GM18502 (cell line): ENCODE data around the gene DAZAP1.
"Not testable (repeated sequence)": the region's sequence is repeated elsewhere in the genome, so short reads cannot be mapped to it uniquely, and the experiment has no call there.

Source experiments
- ATAC-seq: cut with Tn5 transposase; IDR thresholded peaks from one replicate; pipeline ENCODE4 v1.9.1; 2021; ENCODE audit warnings: mild to moderate bottlenecking; ENCODE audit not compliant: unreplicated experiment, poor library complexity

DAZAP1 gene

DNA sequence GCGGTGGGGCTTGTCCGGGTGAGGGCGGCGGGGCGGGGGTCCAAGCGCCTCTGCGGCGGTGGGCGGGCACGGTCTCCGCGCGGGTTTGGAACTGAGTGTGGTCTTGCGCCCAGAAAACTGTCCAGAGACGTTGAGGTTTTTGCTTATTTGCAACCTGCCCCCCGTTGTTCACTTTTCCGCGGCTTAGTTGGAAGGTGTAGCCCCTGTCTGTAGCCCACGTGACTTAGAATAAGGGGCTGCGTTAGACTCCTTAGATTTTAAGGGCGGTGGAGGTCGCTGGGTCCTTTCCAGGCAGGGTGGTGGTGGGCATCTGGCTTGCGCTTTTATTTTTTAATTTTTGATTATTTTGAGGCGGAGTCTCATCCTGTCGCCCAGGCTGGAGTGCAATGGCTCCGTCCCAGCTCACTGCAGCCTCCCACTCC is 31.6 kb downstream of the DAZAP1 start:
- no peak for ATAC-seq

DNA sequence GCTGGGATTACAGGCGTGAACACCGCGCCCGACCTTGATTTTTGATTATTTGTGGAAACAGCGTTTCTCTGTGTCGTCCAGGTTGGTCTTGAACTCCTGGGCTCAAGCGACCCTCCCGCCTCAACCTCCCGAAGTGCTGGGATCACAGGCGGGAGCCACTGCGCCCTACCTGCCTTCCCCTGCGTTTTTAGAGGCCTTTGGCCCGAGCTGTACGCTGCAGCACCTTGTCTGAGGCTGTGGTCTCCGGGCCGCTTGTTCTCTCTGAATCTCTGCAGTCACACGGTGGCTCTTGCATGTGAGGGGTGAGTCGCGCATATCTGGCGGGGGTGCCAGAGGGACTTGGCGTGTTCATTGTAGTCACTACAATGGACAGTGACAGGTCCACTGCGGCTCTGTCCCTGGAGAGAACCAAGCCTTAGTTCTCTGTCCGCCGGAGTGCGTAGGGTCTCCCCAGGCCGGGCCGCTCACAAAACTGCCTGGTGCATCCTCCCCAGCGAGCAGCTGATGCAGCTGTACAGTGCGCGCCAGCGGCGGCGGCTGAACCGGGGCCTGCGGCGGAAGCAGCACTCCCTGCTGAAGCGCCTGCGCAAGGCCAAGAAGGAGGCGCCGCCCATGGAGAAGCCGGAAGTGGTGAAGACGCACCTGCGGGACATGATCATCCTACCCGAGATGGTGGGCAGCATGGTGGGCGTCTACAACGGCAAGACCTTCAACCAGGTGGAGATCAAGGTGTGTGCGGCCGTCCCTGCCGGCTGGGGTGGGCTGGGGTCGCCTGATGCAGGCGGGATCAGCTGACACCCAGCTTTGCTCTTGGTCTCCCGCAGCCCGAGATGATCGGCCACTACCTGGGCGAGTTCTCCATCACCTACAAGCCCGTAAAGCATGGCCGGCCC is 32.4 kb downstream of the DAZAP1 start:
- not testable (repeated sequence) for ATAC-seq

DNA sequence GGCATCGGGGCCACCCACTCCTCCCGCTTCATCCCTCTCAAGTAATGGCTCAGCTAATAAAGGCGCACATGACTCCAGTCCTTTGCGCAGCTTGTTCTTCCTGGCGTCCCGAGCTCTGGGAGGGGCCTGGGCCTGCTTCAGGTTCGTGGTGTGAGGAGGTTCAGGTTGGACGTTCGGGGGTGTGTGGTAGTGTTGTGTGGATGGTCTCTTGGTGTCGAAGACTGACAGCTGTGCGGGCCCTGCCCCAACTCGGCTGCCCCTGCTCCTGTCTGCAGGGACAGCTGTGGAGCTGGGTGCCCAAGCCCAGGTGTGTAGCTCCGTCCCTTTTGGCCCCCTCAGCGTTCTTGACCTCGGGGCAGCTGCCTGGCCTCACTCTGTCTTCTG is 33.0 kb downstream of the DAZAP1 start:
- ATAC-seq: no peak

DNA sequence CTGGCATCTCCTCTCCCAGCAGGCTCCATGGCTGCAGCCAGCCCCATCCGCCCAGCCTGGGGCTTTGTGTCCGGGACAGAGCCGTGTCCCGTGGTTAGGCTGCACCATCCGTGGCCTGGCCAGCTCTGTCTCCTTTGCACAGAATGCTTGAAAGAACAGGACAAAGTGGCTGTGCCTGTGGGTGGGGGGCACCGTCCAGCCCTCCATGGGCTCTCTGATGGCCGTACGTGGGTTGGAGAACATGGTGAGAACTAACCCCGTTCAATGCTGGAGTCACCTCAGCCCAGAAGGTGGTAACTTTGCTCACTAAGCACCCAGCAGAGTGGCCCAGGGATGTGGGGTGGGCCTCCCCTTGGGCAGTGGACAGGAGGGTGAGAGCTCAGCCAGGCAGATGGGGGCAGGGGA is 33.6 kb downstream of the DAZAP1 start:
- no peak for ATAC-seq

DNA sequence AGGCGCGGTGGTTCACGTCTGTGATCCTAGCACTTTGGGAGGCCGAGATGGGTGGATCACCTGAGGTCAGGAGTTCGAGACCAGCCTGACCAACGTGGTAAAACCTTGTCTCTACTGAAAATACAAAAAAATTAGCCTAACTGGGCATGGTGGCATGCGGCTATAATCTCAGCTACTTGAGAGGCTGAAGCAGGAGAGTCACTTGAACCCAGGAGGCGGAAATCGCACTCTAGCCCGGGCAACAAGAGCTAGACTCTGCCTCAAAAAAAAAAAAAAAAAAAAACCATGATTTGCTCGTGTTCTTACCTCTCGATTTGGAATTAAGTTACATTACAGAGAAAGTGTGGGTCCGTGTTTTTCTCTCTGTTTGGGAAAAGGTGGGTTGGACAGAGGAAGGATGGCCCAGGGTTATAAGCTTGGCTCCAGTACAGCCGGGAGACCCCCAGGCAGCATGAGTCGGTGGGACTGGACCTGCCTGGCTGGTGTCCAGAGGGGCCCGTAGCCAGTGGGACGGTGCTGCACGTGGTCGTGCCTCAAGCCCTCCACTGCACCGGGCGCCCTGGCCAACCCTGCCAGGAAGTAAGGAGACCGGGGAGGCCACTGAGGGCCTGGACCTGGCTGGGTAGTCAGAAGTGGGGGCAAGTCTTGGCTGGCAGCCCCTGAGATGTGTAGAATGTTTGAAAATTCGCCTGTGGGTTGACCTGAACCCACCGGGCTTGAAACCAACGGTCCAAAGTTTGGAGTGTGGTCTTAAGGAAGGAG is 34.5 kb downstream of the DAZAP1 start:
- ATAC-seq: no peak

DNA sequence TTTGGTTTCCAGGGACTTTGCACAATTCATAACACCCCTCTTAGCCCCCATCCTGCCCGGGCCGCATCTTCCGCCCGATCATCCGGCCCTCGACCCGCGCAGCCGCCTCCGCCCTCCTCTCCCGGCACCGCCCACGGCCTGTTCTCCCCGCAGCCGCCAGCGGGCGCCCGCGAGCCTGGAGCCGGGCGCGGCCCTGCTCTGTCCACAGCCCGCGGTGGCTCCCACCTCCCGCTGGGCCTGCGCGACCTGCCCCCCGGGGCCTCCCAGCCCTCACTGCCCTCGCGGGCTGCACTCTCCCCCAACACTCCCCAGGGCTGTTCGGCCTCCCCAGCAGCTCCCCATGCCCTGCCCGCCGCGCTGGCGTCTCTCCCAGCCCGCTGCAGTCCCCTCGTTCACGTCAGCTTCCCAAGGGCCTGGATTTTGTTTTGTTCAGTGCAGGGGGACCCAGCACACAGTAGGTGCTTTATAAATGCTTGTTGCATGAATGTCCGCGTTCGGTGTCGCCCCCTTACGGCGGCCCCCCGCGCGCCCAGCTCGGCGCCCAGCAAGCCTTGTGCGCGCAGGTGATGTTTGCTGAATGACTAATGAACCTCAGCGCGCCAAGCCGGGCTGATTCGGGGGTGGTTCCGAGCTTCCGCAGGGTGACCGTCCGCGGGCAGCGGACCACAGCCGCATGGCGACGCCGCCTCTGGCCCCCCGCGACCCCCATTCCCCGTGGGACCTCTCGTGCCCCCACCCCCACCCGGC is 38.0 kb downstream of the DAZAP1 start:
- no peak for ATAC-seq

DNA sequence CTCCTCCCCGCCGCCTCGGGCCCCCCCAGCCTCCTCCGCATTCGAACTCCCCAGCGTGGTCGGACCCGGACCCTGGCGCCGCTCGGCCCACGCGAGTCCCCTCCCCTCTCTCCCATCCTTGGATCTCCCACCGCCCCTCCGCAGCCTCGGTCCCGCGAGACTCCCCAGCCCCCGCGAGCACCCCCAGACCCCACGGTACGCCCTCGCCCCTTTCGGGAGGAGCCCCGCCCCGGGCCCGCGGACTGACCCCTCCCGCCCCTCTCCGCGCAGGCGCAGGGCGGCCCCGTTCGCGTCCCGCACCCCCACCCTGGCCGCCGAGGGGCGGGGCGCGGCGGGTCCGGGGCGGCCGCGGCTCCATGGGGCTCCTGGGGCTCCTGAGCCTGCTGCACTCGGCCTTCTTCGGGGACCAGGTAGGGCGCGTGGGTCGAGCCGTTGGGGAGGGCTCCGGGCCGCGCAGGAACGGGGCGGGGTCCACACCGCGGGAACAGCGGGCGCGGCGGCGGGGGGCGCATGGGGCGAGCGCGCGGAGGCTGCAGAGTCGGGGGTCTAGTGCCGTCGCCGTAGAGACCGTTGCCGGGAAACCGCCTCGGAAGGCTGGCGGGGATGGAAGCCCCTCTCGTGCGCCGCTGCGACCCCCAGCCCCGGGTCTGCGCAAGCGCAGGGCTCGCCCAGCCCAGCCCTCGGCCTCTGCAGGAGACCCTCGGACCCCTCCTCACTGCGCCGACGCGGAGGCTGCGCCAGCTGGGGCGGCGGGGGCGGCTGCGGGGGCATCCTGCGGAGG is 38.7 kb downstream of the DAZAP1 start:
- ATAC-seq: no peak

DNA sequence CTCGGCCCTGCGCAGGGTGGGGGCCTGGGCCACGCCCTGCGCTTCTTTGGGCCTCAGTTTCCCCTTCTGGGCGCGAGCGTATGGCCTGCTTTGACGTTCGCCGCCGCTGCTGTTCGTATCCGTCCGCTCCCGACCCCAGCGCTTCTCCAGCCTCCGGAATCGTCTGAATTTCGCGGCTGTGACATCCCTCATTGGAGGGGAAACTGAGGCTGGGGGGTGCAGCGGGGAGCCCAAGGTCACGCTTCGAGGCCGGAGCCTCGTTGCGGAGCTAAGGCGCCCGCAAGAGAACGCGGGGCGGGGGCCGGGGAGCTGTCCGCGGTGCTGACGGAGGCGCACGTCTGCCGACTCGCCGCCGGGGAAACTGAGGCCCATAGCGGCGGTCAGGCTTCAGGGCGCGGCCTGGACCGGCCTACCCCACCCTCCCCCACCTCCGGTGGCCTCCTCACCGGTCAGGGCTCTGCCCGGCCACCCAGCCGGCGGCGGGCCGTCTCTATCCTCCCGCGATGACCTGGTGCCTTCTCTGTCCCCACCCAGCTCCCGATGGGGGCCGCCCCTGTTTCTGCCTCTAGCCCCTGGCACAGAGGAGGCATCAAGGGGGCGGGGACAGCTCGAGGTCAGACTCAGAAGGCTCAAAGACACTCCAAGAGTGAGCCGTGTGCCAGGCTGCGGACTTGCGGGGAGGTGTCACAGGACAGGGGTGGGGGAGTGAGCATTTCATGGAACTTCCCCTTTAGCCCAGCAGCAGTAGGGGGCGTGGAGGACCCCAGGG is 39.5 kb downstream of the DAZAP1 start:
- ATAC-seq: no peak

DNA sequence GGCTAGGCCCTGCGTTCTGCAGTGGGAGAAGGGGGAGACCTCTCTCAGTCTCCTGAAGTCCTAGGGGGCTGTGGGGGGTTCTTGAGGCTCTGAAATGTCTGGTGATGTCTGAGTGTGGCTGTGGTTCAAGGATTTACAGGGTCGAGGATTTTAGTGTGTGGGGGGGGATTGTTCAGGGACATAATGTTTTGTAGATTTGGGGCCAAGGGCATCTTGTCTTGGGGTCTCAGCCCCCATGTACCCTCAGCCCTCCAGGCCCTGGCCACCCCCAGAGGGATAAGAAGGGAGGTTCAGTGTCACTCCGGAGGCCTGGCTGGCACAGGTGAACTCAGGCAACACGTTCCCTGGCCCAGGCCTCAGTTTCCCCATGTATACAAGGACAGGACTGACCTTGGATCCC is 40.1 kb downstream of the DAZAP1 start:
- ATAC-seq: no peak

DNA sequence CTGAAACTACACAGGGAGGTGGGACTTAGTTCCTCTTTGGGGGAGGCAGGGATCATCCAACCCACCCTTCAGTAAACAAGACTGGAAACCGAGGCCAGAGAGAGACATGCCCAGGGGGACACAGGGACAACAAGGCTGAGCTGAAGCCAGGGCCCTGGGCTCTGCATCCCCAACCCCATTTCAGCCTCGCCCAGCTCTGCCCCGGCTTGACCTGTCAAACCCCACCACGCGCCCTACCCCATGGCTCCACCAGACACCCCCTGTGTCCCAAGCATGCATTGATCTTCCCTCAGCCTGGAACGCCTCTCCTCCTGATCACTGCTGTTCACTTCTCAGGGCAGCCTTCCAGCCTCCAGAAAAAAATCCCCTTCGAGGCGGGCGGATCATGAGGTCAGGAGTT is 40.6 kb downstream of the DAZAP1 start:
- ATAC-seq: no peak

DNA sequence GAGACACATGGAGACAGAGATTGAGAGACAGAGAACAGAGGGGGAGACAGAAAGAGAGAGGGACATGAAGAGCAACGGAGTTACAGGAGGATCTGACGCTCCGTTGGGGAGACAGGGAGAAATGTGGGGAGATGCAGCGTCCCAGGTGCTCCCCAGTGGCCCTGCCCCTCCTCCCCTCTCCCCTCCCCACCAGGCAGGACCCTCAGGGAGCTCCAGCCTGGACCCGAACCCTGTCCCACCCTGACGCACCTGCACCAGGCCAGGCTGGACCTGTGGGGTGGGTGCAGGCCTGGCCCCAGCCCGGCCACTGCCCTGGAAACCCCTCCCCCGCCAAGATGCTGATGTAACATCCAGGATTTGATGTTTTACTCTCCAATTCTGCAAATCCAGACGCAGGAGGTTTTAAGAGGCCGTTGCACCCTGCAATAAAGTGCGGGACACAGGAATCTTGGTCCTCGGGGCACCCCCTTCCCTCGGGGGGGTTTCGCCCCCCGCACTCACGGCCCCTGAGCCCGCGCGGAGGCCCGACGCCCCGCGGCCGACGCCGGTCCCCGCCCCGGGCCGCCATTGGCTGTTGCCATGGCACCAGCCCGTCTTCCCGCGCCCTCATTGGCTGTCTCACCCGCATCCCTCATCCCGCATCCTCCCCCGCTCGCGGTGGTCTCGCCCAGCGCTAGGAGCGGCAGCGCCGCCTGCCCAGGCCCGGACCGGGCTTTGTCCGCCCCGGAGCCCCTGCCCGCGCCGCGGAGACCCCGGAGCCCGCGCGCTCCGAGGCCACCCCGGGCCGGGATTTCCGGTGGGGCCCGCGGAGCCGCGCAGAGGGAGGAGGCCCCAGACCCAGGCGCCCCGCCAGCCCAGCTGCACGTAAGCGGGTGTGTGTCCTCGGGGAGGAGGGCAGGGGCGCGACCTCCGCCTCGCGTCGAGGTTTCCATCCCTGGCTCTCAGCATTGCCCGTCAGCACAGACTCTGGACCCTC is 42.4 kb downstream of the DAZAP1 start, which contains the start of gene APC2:
Gene APC2, plus strand, starts transcription at position 655 of the 976 bp plus-strand sequence. CDS start 2,881 bp downstream, outside the sequence.
- ATAC-seq: no peak

DNA sequence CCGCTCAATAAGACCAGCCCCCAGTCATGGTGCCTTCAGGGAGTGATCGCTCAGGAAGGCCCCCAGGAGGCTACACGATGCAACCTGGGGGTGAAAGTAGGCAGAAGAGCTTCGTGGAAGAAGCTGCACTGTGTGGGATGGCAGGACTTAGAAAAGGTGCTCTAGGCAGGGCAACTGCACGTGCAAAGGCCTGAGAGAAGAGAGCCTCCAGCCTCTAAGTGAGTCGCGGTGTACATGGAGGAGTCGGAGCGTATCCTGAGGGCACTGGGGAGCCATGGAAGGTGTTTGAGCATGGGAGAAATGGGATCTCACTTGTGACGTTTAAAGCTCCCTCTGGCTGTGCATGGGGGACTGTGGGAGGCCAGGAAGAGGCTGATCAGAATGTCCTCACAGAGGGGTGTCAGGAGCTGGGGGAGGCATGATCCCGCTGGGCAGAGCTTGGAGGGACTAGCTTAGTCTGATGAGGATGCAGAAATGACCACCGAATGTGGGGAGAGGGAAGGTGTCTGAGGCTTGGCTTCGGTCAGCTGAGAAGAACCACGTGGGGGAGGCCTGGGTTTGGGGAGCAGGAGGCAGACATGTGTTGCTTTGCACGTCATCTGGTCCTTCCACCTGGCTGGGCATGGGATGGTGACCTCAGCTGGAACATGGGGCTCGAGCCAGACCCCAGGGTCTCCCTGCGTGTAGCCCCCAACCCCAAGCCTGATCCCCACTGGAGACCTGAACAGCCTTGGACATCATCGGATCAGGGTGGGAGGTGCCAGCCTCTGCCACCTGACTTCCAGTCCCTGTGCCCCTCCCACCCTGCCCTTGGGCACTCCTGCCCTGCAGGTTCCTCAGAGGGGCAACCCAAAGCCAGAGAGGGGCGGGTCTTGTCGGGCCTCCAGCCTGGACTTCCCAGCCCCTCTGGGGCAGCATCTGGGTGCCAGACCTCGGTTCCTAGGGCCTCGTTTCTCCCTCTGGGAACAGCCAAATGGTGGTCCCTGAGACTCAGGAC is 43.6 kb downstream of the DAZAP1 start:
- no peak for ATAC-seq

DNA sequence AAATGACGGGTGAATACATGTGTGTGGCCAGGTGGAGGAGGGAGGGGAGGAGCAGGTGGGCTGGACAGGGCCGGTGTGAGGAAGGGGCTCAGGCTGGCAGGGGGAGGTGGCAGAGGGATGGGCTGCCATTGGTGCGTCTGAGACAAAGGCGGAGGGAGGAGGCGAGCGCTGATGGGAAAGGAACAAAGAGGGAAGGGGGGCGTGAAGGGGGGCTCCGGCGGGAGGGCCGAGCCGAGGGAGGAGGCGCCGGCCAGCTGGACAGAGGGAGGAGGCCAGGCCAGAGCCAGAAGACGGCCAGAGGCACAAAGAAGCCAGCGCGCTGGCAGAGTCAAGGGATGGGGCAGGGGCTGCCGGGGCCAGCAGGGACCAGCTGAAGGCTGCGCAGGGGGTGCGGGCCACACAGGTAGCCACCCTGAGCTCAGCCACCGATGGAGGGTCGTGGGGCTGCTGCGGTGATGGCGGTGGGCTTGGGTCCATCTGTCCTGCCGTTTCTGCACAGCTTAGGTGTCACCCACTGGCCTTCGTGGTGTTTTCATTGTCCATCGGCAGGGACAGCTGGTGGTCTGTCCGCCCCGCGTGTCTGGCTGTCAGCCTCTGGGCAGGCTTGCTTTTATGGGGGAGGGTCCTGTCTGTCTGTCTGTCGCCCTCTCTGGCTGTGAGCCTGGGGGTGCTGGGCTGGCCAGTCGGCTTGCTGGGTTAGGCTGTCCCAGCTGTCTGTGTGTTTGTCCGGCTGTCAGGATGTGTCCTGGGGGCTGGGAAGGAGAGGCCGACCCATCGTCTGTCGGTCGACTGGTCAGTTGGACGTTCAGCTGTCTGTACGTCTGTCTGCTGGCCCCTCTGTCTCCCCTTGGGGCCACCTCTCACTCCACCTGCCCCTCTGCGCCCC is 44.8 kb downstream of the DAZAP1 start:
- ATAC-seq: no peak

DNA sequence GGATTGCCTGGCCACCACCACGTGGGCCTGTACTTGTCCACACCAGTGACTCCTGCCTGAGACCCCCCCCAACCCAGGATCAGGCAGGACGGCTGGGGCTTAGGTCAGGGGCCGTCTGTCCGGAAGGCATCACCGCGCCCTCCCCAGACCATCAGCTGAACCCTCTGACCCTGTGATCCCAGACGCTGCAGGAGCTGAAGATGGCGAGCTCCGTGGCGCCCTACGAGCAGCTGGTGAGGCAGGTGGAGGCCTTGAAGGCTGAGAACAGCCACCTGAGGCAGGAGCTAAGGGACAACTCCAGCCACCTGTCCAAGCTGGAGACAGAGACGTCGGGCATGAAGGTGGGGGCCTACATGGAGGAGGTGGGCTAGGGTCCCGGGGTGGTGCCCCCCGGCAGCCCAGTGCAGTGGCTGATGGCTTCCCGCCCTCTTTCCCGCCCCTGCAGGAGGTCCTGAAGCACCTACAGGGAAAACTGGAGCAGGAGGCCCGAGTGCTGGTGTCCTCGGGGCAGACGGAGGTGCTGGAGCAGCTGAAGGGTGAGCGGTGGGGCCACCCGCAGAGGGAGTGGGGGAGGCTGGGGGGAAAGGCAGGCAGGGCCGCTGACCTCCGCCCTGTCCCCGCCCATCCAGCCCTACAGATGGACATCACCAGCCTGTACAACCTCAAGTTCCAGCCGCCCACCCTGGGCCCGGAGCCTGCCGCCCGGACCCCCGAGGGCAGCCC is 45.6 kb downstream of the DAZAP1 start:
- ATAC-seq: no peak
